ENCODE results near the gene ZBBX. TPM values are rescaled to one million over a fixed set of nuclear protein-coding genes. Genes with fewer than 3 reads are reported as not detected.

ZBBX gene
- total RNA-seq, 1 donor from 2014 or later, result not detected

DNA sequence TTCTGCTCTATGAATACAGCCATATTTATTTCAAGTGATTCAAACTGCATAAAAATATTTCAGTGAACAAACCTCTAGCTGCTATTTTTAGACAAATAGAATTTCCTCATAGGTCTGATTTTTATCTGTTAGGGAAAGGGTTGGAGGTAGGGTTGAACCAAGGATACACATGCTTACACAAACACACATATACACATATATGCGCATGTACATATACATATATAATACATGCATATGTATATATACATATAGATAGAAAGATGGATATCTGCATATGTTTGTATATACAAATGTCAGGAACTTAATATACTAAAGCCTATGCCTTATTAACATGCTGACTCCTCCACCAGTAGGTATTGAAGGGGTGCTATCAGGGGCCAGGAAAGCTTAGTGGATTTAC is 18.1 kb downstream of the ZBBX start:
- TF ChIP-seq, protein P1, sequence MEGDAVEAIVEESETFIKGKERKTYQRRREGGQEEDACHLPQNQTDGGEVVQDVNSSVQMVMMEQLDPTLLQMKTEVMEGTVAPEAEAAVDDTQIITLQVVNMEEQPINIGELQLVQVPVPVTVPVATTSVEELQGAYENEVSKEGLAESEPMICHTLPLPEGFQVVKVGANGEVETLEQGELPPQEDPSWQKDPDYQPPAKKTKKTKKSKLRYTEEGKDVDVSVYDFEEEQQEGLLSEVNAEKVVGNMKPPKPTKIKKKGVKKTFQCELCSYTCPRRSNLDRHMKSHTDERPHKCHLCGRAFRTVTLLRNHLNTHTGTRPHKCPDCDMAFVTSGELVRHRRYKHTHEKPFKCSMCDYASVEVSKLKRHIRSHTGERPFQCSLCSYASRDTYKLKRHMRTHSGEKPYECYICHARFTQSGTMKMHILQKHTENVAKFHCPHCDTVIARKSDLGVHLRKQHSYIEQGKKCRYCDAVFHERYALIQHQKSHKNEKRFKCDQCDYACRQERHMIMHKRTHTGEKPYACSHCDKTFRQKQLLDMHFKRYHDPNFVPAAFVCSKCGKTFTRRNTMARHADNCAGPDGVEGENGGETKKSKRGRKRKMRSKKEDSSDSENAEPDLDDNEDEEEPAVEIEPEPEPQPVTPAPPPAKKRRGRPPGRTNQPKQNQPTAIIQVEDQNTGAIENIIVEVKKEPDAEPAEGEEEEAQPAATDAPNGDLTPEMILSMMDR (IDR thresholded peaks at IDR 0.05), result no peak
- TF ChIP-seq POLR2A (IDR thresholded peaks at IDR 0.05), result no peak
- no peak for TF ChIP-seq POLR2AphosphoS5 (IDR thresholded peaks at IDR 0.05; ENCODE audit: insufficient read depth in 1 of 2, low read depth in 1 of 2)
- intact Hi-C loops (cut with DNase I), result no loop called here
- H3K36me3 ChIP-seq, result no peaks in the 10 kb centered on the region
- H3K4me1 ChIP-seq, result no peaks in the 10 kb centered on the region
- no peak overlapping the region for H3K4me3 ChIP-seq
- no peak overlapping the region for H3K27ac ChIP-seq
- DNase-seq (ENCODE audit: extremely low spot score in 2 of 2), result no peak
- no peaks in the 10 kb centered on the region for H3K9me3 ChIP-seq
- H3K27me3 ChIP-seq, result no peaks in the 10 kb centered on the region

DNA sequence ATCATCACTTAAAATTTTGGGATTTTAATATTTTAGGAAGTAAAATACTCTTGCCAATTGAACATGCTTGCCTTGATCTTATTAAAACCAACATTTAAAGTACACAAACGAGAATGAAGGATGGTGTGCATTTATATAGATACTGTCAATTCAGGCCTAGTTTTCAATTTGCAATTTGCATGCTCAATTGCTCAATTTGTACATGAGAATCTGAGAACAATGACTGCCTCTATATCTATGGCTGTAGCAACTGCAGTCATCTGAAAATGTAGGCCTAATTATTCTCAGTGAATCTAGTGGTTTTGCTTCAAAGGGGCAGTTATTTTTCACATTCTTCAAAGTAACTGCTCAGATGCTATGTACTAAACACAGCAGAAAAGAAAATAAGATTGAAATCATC is 18.8 kb downstream of the ZBBX start:
- H3K4me3 ChIP-seq, result no peak overlapping the region
- no peak for TF ChIP-seq POLR2AphosphoS5 (IDR thresholded peaks at IDR 0.05; ENCODE audit: insufficient read depth in 1 of 2, low read depth in 1 of 2)
- no peak for TF ChIP-seq POLR2A (IDR thresholded peaks at IDR 0.05)
- TF ChIP-seq, protein P1 (IDR thresholded peaks at IDR 0.05), result no peak
- H3K4me1 ChIP-seq, result no peaks in the 10 kb centered on the region
- DNase-seq (ENCODE audit: extremely low spot score in 2 of 2), result no peak
- intact Hi-C loops (cut with DNase I), result no loop called here
- no peaks in the 10 kb centered on the region for H3K27me3 ChIP-seq
- no peaks in the 10 kb centered on the region for H3K36me3 ChIP-seq
- no peak overlapping the region for H3K27ac ChIP-seq
- H3K9me3 ChIP-seq, result no peaks in the 10 kb centered on the region

DNA sequence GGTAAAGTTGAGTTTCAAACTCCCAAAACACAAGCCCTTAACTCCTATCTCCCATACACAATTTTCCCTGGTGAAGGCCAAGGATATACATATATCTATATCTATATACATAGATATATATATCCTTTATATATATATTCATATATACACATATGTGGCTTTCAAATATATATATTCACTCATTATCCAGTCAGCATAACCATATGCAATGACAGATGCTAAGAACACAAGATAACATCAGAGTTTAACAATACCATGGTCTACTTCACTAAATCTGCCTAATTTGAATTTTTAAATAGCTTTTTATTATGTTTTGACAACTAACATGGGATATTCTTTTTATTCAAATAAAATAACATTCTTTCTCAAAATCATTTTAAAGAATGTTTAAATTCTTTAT is 24.7 kb downstream of the ZBBX start:
- Histone ChIP-seq H3K4me3 (no peak overlapping the region), H3K9me3 (no peaks in the 10 kb centered on the region), H3K4me1 (no peaks in the 10 kb centered on the region), H3K27me3 (no peaks in the 10 kb centered on the region), H3K27ac (no peak overlapping the region), H3K36me3 (no peaks in the 10 kb centered on the region)
- DNase-seq (ENCODE audit: extremely low spot score in 2 of 2), result no peak
- intact Hi-C loops (cut with DNase I), result no loop called here
- TF ChIP-seq, protein P1 (IDR thresholded peaks at IDR 0.05), result no peak
- no peak for TF ChIP-seq POLR2AphosphoS5 (IDR thresholded peaks at IDR 0.05; ENCODE audit: insufficient read depth in 1 of 2, low read depth in 1 of 2)

DNA sequence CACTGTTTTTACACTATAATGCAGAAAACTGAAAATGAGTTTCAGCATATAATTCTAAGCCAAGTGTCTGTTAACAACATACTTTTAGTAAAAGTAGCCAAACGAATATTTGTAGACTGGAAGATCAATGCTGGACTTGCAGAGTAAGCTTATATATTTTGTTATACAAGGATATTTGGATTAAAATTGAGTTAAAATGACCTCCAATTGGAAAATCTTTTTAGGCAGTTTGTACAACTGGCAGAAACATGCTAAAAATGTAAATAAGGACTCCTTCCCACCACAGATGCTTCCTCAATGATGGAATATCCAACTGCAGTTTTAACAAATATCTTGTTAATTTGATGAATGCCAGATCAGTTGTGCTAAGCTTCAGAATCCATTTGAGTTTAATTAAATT is 25.3 kb downstream of the ZBBX start:
- Histone ChIP-seq H3K4me1 (no peaks in the 10 kb centered on the region), H3K4me3 (no peak overlapping the region), H3K36me3 (no peaks in the 10 kb centered on the region), H3K9me3 (no peaks in the 10 kb centered on the region), H3K27ac (no peak overlapping the region), H3K27me3 (no peaks in the 10 kb centered on the region)
- TF ChIP-seq POLR2AphosphoS5 (IDR thresholded peaks at IDR 0.05; ENCODE audit: insufficient read depth in 1 of 2, low read depth in 1 of 2) (no peak), POLR2A (IDR thresholded peaks at IDR 0.05) (no peak)
- TF ChIP-seq, protein P1 (IDR thresholded peaks at IDR 0.05), result no peak
- intact Hi-C loops (cut with DNase I), result no loop called here
- no peak for DNase-seq (ENCODE audit: extremely low spot score in 2 of 2)

DNA sequence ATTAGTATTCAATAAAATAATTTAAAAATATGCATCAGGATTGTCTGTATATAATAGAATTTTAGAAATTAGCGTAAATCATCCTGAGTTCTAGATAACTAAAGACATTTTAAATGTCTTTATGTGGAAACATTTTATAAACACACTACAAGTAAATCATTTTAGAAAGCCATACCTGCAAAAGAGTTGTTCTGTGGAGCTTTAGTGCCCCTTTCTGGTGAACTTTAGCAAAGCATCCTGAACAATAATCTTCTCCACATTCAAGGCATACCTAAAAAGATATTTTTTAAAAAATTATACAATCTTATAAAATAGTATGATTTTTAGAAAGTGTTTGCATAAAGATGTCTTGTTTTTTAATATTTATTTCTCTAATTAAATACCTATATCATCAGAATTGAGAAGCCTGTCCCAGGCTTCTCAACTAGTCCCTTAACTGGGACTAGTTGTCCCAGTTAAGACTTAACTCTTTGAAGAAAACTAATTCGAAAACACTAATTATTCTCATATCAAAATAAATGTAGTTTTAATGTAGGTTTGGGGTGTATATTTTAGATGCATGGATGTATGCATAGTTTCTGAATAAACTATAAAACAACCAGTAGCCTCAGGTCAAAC is 29.7 kb downstream of the ZBBX start:
- no peak overlapping the region for H3K27ac ChIP-seq
- no peak for DNase-seq (ENCODE audit: extremely low spot score in 2 of 2)
- H3K36me3 ChIP-seq, result no peaks in the 10 kb centered on the region
- no peaks in the 10 kb centered on the region for H3K9me3 ChIP-seq
- H3K4me3 ChIP-seq, result no peak overlapping the region
- intact Hi-C loops (cut with DNase I), result no loop called here
- no peaks in the 10 kb centered on the region for H3K27me3 ChIP-seq
- TF ChIP-seq, protein P1 (IDR thresholded peaks at IDR 0.05), result peak in 1 of 3 experiments; percentile 22
- TF ChIP-seq POLR2AphosphoS5 (IDR thresholded peaks at IDR 0.05; ENCODE audit: insufficient read depth in 1 of 2, low read depth in 1 of 2), result no peak
- no peaks in the 10 kb centered on the region for H3K4me1 ChIP-seq

All from vagina (tissue), 2 donors.